HepG2 (cell line): Measurements from ENCODE around the gene GCNT4. TPM values are rescaled to one million over a fixed set of nuclear protein-coding genes. Genes with fewer than 3 reads are reported as not detected.

Source experiments
- AHDC1 ChIP-seq: sonication (generic); formaldehyde crosslinking; IDR thresholded peaks from 2 replicates; pipeline ENCODE4 v1.5.1; 2020; ENCODE audit warnings: mild to moderate bottlenecking, missing genetic modification reagents, borderline replicate concordance
- CREB1 ChIP-seq, 2 experiments: fragments of 450-650 bp in 1 of 2; IDR thresholded peaks; 2 replicates each; pipeline ENCODE4 v1.6.1; 2016 to 2017; ENCODE audit warnings: control low read depth in 1 of 2, mild to moderate bottlenecking in 1 of 2, missing compliant biosample characterization in 1 of 2, missing genetic modification characterization in 1 of 2
- FOSL2 ChIP-seq: sonication (generic); formaldehyde crosslinking; IDR thresholded peaks from 2 replicates; pipeline ENCODE4 v1.4.0; 2020; ENCODE audit warnings: missing genetic modification reagents
- FOXJ3 ChIP-seq: sonication (generic); formaldehyde crosslinking; IDR thresholded peaks from 2 replicates; pipeline ENCODE4 v1.4.0; 2020; ENCODE audit warnings: missing genetic modification reagents, mild to moderate bottlenecking, borderline replicate concordance
- FOXK1 ChIP-seq: sonication (generic); formaldehyde crosslinking; IDR thresholded peaks from 2 replicates; pipeline ENCODE4 v1.4.0; 2020; ENCODE audit warnings: low read depth, missing genetic modification reagents, borderline replicate concordance
- KAT8 ChIP-seq: IDR thresholded peaks from 2 replicates; pipeline ENCODE4 v1.6.1; 2016; ENCODE audit warnings: missing genetic modification reagents, missing compliant biosample characterization
- MIXL1 ChIP-seq: IDR thresholded peaks from 2 replicates; pipeline ENCODE4 v1.6.1; 2016
- NFIC ChIP-seq: IDR thresholded peaks from 2 replicates; pipeline ENCODE4 v1.6.1; 2012; ENCODE audit warnings: mild to moderate bottlenecking, low read length, inconsistent platforms
- PAF1 ChIP-seq: IDR thresholded peaks from 2 replicates; pipeline ENCODE4 v1.6.1; 2016; ENCODE audit warnings: missing genetic modification reagents, missing compliant biosample characterization
- RXRB ChIP-seq: IDR thresholded peaks from 2 replicates; pipeline ENCODE4 v1.6.1; 2016; ENCODE audit warnings: borderline replicate concordance, missing genetic modification reagents, missing compliant biosample characterization
- SIX1 ChIP-seq: sonication (generic); formaldehyde crosslinking; IDR thresholded peaks from 2 replicates; pipeline ENCODE4 v1.4.0; 2020; ENCODE audit warnings: missing genetic modification reagents, borderline replicate concordance
- SOX13 ChIP-seq, 3 experiments: fragments of 450-650 bp in 1 of 3; sonication (generic) in 1 of 3; formaldehyde crosslinking in 1 of 3; IDR thresholded peaks in 2 of 3; conservative IDR thresholded peaks in 1 of 3; 2 replicates each; pipeline versions ENCODE4 v1.5.0 to v1.6.1; 2016 to 2020; ENCODE audit warnings: antibody characterized with exemption in 1 of 3, mild to moderate bottlenecking in 1 of 3, missing compliant biosample characterization in 1 of 3, missing genetic modification reagents in 1 of 3, moderate library complexity in 1 of 3
- THRA ChIP-seq: sonication (generic); formaldehyde crosslinking; IDR thresholded peaks from 2 replicates; pipeline ENCODE4 v1.4.0; 2020; ENCODE audit warnings: missing genetic modification reagents, borderline replicate concordance
- ZNF24 ChIP-seq: fragments of 450-650 bp; IDR thresholded peaks from 2 replicates; pipeline ENCODE4 v1.6.1; 2017; ENCODE audit warnings: antibody characterized with exemption, mild to moderate bottlenecking
- ZNF615 ChIP-seq: sonication (generic); formaldehyde crosslinking; IDR thresholded peaks from 2 replicates; pipeline ENCODE4 v1.5.0; 2020; ENCODE audit warnings: mild to moderate bottlenecking, missing genetic modification reagents, borderline replicate concordance
- ZNF710 ChIP-seq: sonication (generic); formaldehyde crosslinking; IDR thresholded peaks from 2 replicates; pipeline ENCODE4 v1.5.0; 2020; ENCODE audit warnings: mild to moderate bottlenecking, missing genetic modification reagents, borderline replicate concordance
- ZNF749 ChIP-seq: sonication (generic); formaldehyde crosslinking; IDR thresholded peaks from 2 replicates; pipeline ENCODE4 v1.8.0; 2022; ENCODE audit warnings: mild to moderate bottlenecking, missing genetic modification reagents, moderate library complexity, borderline replicate concordance
- ZSCAN22 ChIP-seq: sonication (generic); formaldehyde crosslinking; IDR thresholded peaks from 2 replicates; pipeline ENCODE4 v1.4.0; 2020; ENCODE audit warnings: mild to moderate bottlenecking, missing genetic modification reagents
- polyA plus RNA-seq, 8 experiments: library from polyadenylated mRNA; depleted of rRNA in 3 of 8; stranded (reverse) in 7 of 8; unstranded in 1 of 8; fragments of >200 nt; fragmentation: Illumina TruSeq in 4 of 8; extraction: Trizol in 4 of 8; gene quantifications; 2 replicates each; pipeline versions ENCODE4 v1.2.1 to v1.2.3, GENCODE V29; 2011 to 2016; ENCODE audit warnings: low read depth in 4 of 8, missing spikeins in 1 of 8, mixed read lengths in 1 of 8; ENCODE audit not compliant: insufficient read depth in 1 of 8
- total RNA-seq, 5 experiments: library from RNA; depleted of rRNA; stranded (reverse); fragments of >200 nt; fragmentation: Illumina TruSeq; extraction: Trizol; gene quantifications; 2 replicates each; pipeline ENCODE4 v1.2.3, GENCODE V29; 2016; ENCODE audit warnings: low read depth in 1 of 5

The GCNT4 gene
- total and polyA plus RNA-seq, 2 of the 13 experiments (the other 11 are each of a cell fraction or from before 2014, with no cell fraction given) = 0.22 to 0.38 TPM

GRCh38 chr5:75010838-75011237 is 41.5 kb downstream of the GCNT4 start (continued):
- TF ChIP-seq ZNF749 (no peak), SOX13 (IDR thresholded peaks at IDR 0.05) (no peak), SOX13 (CRISPR knock-in tag; conservative IDR thresholded peaks at IDR 0.05 in 1 of 2, IDR thresholded peaks at IDR 0.05 in 1 of 2) (peak in 1 of 2 experiments; percentile 84; a peak in 2 of 4 replicates), KAT8 (CRISPR knock-in tag) (0 out of 2 replicates have a peak, but pooled peaks have one; percentile 18), AHDC1 (peak; percentile 86; the same call in 1 of the 2 replicates), ZSCAN22 (CRISPR knock-in tag) (no peak), THRA (no peak), CREB1 (IDR thresholded peaks at IDR 0.05) (no peak), CREB1 (CRISPR knock-in tag; IDR thresholded peaks at IDR 0.05) (peak; percentile 28; the same call in 1 of the 2 replicates), NFIC (0 out of 2 replicates have a peak, but pooled peaks have one; percentile 24), FOSL2 (CRISPR knock-in tag) (0 out of 2 replicates have a peak, but pooled peaks have one; percentile 7), ZNF710 (peak; percentile 27; the same call in 1 of the 2 replicates), SIX1 (CRISPR knock-in tag) (0 out of 2 replicates have a peak, but pooled peaks have one; percentile 29), ZNF615 (CRISPR knock-in tag) (no peak), FOXJ3 (CRISPR knock-in tag) (peak; percentile 67; the same call in 1 of the 2 replicates), MIXL1 (CRISPR knock-in tag) (peak; percentile 27; the same call in 1 of the 2 replicates), RXRB (CRISPR knock-in tag) (peak; percentile 71), FOXK1 (CRISPR knock-in tag) (peak; percentile 26; the same call in 1 of the 2 replicates), PAF1 (CRISPR knock-in tag) (no peak), ZNF24 (peak; percentile 91)
